Hematopoietic multipotent progenitor cell treated with erythropoietin and hydrocortisone succinate and interleukin-3 and kit ligand, for 15 days (in vitro differentiated cells): ENCODE results near the gene TBC1D1.
A peak's percentile ranks its signal among the peaks of the same experiment; 100 is the strongest.

Source experiments
- DNase-seq: peaks from one replicate; pipeline ENCODE4 v3.0.0-alpha.2; 2015; ENCODE audit warnings: low spot score

Gene TBC1D1

DNA sequence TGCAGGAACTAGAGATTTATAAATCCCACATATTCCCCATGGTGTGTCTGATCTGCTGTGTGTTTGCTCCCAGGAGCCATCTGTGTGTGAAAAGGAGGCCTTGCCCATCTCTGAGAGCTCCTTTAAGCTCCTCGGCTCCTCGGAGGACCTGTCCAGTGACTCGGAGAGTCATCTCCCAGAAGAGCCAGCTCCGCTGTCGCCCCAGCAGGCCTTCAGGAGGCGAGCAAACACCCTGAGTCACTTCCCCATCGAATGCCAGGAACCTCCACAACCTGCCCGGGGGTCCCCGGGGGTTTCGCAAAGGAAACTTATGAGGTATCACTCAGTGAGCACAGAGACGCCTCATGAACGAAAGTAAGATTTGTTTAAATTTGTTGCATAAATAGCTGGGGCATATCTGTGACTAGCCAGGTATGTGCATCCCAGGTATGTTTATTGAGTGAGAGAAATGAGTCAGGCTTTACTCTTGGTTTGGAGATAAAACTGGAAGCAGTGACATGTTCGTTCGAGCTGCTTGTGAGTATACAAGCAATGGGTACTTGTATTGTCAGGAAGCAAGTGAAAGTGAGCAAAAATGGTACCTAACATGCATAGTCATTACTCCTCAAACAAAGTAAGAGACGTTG, 158.8 kb downstream of the TBC1D1 start:
- DNase-seq: no peak

DNA sequence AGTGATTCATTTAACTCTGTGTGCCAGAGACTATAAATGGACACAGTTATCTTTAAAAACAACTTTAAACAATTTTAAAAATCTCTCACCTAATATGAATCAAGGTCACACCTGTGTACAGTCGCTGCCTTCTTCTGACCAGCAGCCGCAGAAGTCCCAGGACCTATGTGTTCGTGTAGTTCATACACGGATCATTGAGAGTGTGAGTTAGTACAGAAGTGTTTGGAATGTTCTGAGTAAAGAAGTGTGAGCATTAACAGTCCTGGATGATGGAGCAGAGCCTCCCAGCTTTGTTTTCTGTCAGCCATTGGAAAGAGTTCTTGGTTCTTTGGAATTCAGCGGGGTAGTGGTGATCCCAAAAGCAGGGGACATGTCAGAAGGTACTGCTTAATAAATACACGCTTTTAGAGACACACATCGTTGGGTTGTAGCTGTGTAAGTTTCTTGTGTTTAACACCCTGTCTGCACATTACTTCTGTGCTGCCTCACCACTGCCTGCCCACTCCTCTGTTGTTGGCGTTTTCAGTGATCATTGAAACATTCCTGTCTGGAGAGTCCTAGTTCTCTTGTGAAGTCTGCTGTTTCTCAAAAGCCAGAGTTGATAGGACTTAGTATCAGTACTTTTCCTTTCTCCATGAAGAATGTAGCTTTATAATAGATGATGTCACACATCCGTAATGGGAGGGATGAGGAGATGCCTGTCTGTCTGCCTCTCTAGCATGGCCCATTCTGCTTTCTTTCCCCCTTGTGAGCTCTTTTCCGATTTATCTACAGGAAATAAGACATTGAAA, 159.9 kb downstream of the TBC1D1 start:
- no peak for DNase-seq

GRCh38 chr4:38055566-38055965, 164.7 kb downstream of the TBC1D1 start:
- DNase-seq: no peak

DNA sequence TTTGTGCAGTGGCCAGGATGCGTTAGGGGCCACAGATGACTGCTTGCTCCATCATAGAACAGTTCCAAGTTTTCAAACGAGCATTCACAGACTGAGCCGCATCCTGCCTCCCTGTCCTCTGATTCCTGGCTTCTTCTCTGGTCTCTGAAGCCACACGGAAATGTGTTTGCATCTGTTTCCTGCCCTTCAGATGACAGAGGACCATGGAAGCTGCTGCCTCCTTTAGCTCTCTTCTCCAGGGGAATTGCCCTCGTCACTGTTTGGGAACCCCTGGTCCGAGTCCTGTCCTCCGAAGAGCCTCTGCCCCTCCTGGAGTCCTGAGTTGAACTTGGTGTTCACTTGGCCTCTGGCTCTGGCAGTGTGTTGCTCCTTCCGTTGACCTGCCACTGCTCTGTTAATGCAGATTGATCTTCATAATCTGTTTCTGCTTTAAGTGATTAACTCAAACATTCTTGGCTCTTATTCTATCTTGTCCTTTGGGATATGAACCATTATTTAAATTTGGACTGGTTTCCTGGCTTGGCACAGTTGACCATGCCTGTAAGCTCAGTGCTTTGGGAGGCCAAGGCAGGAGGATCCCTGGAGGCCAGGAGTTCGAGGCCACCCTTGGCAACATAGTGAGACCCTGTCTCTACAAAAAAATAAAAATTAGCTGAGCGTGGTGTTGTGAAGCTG, 165.3 kb downstream of the TBC1D1 start:
- DNase-seq: no peak

DNA sequence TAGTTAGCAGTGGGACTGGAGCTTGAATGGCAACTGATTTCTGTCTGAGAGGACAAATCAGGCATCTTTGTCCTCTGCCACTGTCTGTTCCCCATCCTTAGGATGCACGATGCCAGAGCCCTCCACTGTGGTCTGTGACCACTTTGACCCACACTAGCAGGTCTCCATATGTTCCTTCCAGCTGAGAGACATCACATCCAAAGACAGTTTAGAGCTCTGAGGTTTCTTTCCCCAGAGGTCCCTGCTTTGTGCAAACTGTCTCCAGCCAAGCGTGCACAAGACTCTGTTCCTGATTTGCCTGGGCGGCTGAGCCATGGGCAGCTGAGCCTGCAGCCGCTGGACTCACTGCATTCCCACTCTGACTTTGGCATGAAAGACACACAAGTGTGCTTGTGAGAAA, 167.3 kb downstream of the TBC1D1 start:
- DNase-seq: no peak

DNA sequence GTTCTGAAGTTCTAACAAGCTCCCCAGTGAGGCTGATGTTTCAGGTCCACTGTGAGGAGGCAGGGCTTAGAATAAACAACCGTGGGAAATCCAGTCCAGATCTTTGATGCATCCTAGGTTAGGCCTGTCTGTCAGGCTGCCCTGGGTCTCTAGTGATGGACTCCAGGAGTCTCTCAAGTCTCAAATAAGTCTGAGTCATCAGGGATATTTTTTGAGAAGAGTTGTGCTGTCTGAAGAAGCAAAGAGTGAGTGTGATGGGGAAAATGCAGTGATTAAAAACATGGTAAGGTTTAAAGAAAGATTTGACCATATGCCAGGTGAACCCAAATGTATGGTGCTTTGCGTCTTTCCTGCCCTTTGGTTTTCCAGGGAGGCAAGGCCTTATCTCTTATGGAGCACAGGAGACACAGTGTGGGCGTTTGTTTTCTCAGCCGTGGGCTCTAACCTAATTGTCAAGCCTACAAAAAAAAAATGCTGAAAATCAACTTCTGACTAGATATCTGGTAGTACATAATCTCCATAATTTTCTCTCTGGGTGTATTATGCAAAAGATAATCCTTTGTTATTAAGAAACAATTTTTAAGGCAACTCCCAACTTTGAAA, 170.0 kb downstream of the TBC1D1 start:
- DNase-seq: no peak

DNA sequence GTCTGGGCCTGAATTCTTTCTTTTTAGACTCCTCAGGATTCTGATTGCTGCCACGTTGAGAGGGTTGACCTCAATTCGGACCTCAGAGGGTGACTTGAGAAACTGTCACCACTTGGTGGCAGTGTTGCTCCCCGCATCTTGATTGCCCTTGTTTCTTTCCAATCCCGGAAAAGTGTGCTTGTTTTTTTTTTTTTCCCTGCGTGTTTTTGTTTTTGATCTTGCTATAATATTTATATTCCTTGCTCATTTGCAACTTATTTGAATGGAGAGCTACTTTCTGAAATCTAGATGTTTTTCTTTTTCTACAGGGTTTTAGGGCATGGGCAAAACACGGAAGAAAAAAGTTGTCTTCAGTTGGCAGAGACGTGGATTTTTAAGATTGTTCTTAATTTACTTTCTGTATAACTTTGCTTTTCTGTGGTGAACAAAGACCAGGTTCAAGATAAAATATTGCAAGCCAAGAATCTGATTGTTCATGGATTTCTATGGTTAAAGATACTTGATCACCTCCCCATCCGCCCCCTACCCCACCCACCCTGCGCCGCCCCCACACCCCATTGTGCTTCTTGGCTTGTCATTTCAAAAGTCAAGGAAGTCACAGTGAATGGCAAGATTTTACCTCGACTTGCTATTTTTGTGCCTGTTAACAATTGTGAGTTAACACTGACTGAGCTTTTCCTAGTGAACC, 171.3 kb downstream of the TBC1D1 start:
- DNase-seq: peak; percentile 81

GRCh38 chr4:38062776-38063097, 171.9 kb downstream of the TBC1D1 start:
- no peak for DNase-seq

GRCh38 chr4:38065176-38065575, 174.3 kb downstream of the TBC1D1 start:
- peak; percentile 43 for DNase-seq

DNA sequence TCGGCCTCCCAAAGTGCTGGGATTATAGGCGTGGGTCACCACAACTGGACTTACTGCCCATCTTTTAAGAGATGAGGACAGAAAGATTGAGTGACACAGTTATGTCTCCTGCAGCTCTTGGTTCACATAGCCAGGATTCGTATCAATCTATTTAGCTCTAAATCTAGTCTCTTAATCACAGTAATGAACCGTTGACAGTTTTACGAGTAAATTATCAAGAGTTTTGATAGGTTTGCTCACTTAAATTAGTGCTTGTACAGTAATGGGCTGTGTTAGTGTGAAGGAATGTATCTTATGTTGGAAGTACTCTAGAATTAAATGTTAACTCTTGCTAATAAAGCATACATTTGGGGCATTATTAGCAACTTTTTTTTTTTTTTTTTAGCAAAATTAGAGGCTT, 175.0 kb downstream of the TBC1D1 start:
- DNase-seq: no peak

- no peak for DNase-seq
Observed at GRCh38 chr4:38067499-38067898, 176.6 kb downstream of the TBC1D1 start.

GRCh38 chr4:38068107-38068506, 177.2 kb downstream of the TBC1D1 start:
- no peak for DNase-seq

- no peak for DNase-seq
Observed at GRCh38 chr4:38069271-38069760, 178.4 kb downstream of the TBC1D1 start.

- DNase-seq: no peak
Observed at GRCh38 chr4:38071801-38072431, 181.0 kb downstream of the TBC1D1 start.

- no peak for DNase-seq
Observed at GRCh38 chr4:38072578-38072977, 181.7 kb downstream of the TBC1D1 start.

DNA sequence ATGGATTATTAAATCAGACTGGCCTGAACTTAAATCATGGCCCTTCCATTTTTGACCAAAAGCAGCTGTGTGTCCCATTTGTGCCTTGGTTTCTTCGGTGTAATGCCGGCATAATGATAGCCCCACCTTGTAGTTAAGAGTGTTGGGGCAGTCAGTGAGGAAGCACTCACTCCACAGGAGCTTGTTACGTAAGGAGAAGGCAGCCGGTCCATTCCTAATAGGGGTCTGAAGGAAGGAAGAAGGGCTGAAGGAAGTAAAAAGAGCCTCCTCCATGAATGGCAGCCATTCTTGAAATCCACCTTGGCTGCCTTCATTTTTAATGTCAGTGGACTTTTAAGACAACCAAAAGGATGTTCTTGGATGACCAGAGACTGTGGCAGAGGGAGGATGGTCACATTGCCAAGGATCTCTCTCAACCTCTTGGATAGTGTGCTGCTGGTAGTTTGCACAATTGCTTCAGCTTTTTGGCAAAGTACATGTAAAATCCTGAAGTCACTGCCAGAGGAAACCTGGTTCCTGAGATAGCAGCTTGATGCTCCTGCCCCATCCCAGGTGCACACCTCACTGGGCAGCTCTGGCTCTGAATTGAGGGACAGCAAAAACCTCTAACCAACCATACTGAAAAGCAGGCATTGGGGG, 182.8 kb downstream of the TBC1D1 start:
- DNase-seq: no peak

GRCh38 chr4:38075370-38076152, 184.7 kb downstream of the TBC1D1 start:
- no peak for DNase-seq

- DNase-seq: no peak
Observed at GRCh38 chr4:38076153-38076669, 185.3 kb downstream of the TBC1D1 start.

DNA sequence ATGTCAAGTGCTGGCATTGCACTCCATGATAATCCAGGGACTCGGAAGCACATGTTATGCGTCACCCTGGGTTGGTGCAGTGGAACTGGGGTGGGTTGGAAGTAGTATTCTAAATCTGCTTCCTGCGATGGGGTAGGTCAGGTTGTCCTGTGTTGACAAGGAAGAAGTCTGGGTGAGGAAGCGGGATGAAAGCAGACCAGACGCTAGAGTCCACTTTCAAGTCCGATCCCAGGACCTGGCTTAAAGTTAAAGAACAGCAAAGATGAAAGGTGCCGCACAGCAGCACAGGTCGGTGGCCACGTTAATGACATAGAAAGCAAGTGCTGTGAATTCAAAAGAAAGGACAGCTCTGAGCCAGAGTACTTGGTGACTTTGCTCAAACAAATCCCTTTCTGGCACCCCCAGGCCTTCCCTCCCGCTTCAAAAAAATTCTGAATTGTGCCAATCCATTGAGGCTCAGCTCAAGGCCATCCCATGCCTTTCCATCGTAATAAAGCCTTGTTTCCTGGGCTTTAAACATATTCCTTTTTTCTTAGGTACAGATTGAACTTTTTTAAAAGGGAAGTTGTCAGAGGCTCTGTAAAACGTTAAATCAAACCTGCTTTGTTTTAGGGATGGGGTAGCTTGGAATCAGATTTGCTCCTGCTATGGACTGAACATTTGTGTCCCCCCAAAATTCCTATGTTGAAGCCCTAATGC, 187.1 kb downstream of the TBC1D1 start:
- DNase-seq: no peak
